Endothelial cell of umbilical vein (primary cell): ENCODE data around the gene CUL7. TPM values are rescaled to one million over a fixed set of nuclear protein-coding genes. Genes with fewer than 3 reads are reported as not detected.

Experiments used
- BruUV-seq: library from RNA; stranded (reverse); fragments of 400-500 nt; replicated peaks from 2 replicates; lab custom pipeline; 2021; lab: Mats Ljungman, UMichigan
- CTCF ChIA-PET: fragments of 300-600, 350-600 bp; sonication (Branson Sonifier 250); formaldehyde crosslinking; loops from one replicate; lab custom pipeline; 2021; ENCODE audit warnings: antibody characterized with exemption, inconsistent platforms; lab: Charles Lee
- POLR2A ChIA-PET: fragments of 300-600, 350-600 bp; sonication (Branson Sonifier 250); formaldehyde crosslinking; loops from one replicate; lab custom pipeline; 2021; ENCODE audit warnings: antibody characterized with exemption, inconsistent platforms; lab: Charles Lee
- DNase-seq: peaks from one replicate; pipeline ENCODE4 v3.0.0-alpha.2; 2011; ENCODE audit warnings: low read depth, low spot score
- FAIRE-seq: peaks from 2 replicates; lab custom pipeline; 2011; peaks lifted over from hg19 to GRCh38; lab: Jason Lieb, UNC
- H2AFZ ChIP-seq: 2 replicates; pipeline ENCODE4 v1.6.0; 2012; ENCODE audit warnings: low read depth, low read length, control low read depth, inconsistent platforms
- H3K27ac ChIP-seq: 2 replicates; pipeline ENCODE4 v1.5.1; 2011; ENCODE audit warnings: low read depth, mild to moderate bottlenecking, control low read depth, low read length, moderate library complexity; ENCODE audit not compliant: insufficient read depth
- H3K27me3 ChIP-seq, 2 experiments: 2 replicates each; pipeline versions ENCODE4 v1.6.0 to v1.6.1; 2011; ENCODE audit warnings: low read length in 2 of 2, mixed read lengths in 1 of 2; ENCODE audit not compliant: control insufficient read depth in 2 of 2, insufficient read depth in 2 of 2
- H3K36me3 ChIP-seq, 2 experiments: 2 replicates in 1 of 2; 3 replicates in 1 of 2; pipeline ENCODE4 v1.5.1; 2011; ENCODE audit warnings: low read length in 2 of 2, mild to moderate bottlenecking in 1 of 2, moderate library complexity in 1 of 2; ENCODE audit not compliant: control insufficient read depth in 2 of 2, insufficient read depth in 2 of 2; ENCODE audit errors: extremely low read depth in 1 of 2
- H3K4me1 ChIP-seq: 3 replicates; pipeline ENCODE4 v1.5.1; 2011; ENCODE audit warnings: mild to moderate bottlenecking, low read length; ENCODE audit not compliant: control insufficient read depth, insufficient read depth; ENCODE audit errors: extremely low read depth
- H3K4me2 ChIP-seq: 2 replicates; pipeline ENCODE4 v1.6.1; 2011; ENCODE audit warnings: low read length, control low read depth, mixed read lengths; ENCODE audit not compliant: insufficient read depth
- H3K4me3 ChIP-seq, 3 experiments: fragments of 200-600 bp in 1 of 3; sonication (generic), shearing (Covaris generic) in 1 of 3; replicated peaks in 1 of 3; 2 replicates each; pipeline ENCODE4 v1.5.1; 2011 to 2016; ENCODE audit warnings: control low read depth in 3 of 3, low read length in 3 of 3, mild to moderate bottlenecking in 2 of 3, inconsistent platforms in 1 of 3, low read depth in 1 of 3, moderate library complexity in 1 of 3; ENCODE audit not compliant: insufficient read depth in 1 of 3
- H3K79me2 ChIP-seq: 2 replicates; pipeline ENCODE4 v1.6.0; 2012; ENCODE audit warnings: low read length, inconsistent platforms; ENCODE audit not compliant: control insufficient read depth, insufficient read depth
- H3K9ac ChIP-seq: replicated peaks from 2 replicates; pipeline ENCODE3; 2011; ENCODE audit warnings: low read length, control low read depth; ENCODE audit not compliant: insufficient read depth; ENCODE audit errors: extremely low read depth
- H3K9me1 ChIP-seq: replicated peaks from 3 replicates; pipeline ENCODE4 v1.6.0; 2011; ENCODE audit warnings: mild to moderate bottlenecking, low read length; ENCODE audit not compliant: control insufficient read depth, insufficient read depth; ENCODE audit errors: extremely low read depth
- H3K9me3 ChIP-seq: replicated peaks from 2 replicates; pipeline ENCODE4 v1.5.1; 2012; ENCODE audit warnings: low read length, inconsistent platforms; ENCODE audit not compliant: control insufficient read depth, insufficient read depth
- H4K20me1 ChIP-seq: replicated peaks from 2 replicates; pipeline ENCODE3; 2011; ENCODE audit warnings: mild to moderate bottlenecking, low read length; ENCODE audit not compliant: control insufficient read depth, insufficient read depth; ENCODE audit errors: extremely low read depth
- EZH2 ChIP-seq: IDR thresholded peaks from 2 replicates; pipeline ENCODE4 v1.6.1; 2012; ENCODE audit warnings: borderline replicate concordance, low read depth, mild to moderate bottlenecking, moderate library complexity, low read length, inconsistent platforms; ENCODE audit not compliant: severe bottlenecking
- FOS ChIP-seq: IDR thresholded peaks from 2 replicates; pipeline ENCODE4 v1.6.1; 2011; ENCODE audit warnings: mild to moderate bottlenecking, low read length, moderate library complexity, borderline replicate concordance; ENCODE audit not compliant: insufficient read depth
- GATA2 ChIP-seq: IDR thresholded peaks from 2 replicates; pipeline ENCODE4 v1.7.0; 2011; ENCODE audit warnings: low read depth, mild to moderate bottlenecking, moderate library complexity, mixed read lengths, low read length; ENCODE audit not compliant: insufficient read length, insufficient read depth
- JUN ChIP-seq: IDR thresholded peaks from 2 replicates; pipeline ENCODE4 v1.6.1; 2011; ENCODE audit warnings: borderline replicate concordance, low read depth; ENCODE audit not compliant: insufficient read length, insufficient read depth
- MYC ChIP-seq: IDR thresholded peaks from one replicate; pipeline ENCODE4 v1.6.1; 2011; ENCODE audit warnings: mild to moderate bottlenecking, low read depth, low read length
- POLR2A ChIP-seq: IDR thresholded peaks from 2 replicates; pipeline ENCODE4 v1.6.1; 2012; ENCODE audit warnings: low read depth, mild to moderate bottlenecking, control low read depth, low read length
- POLR2AphosphoS5 ChIP-seq: IDR thresholded peaks from 2 replicates; pipeline ENCODE4 v1.6.1; 2012; ENCODE audit warnings: low read depth, mild to moderate bottlenecking, control low read depth, low read length, moderate library complexity; ENCODE audit not compliant: insufficient read depth
- dilution Hi-C: fragments of 300-500 bp; cut with MboI; formaldehyde crosslinking; loops from one replicate; pipeline ENCODE4 v1.15.0; 2019; ENCODE audit warnings: low sequenced_read_pairs; ENCODE audit not compliant: extremely low pct_ligation_motif_present
- intact Hi-C: fragments of 100-400 bp; cut with micrococcal nuclease; formaldehyde crosslinking; loops from one replicate; pipeline ENCODE4 v1.10.0; 2022
- polyA plus RNA-seq, 4 experiments: library from polyadenylated mRNA; depleted of rRNA in 3 of 4; stranded (reverse) in 3 of 4; unstranded in 1 of 4; fragments of >200 nt; gene quantifications; 2 replicates each; pipeline versions ENCODE4 v1.2.1 to v1.2.3, GENCODE V29; 2011 to 2012; ENCODE audit warnings: missing spikeins in 1 of 4
- total RNA-seq: library from RNA; stranded (reverse); gene quantifications from 2 replicates; pipeline ENCODE4 v1.2.3, GENCODE V29; 2021
- TF ChIP-seq, protein P1 (sequence below): IDR thresholded peaks from 2 replicates; pipeline ENCODE4 v1.6.1; 2011; ENCODE audit not compliant: insufficient read depth, insufficient read length

Gene CUL7
- total and polyA plus RNA-seq, 2 donors (not counting 3 experiments of a cell fraction or from before 2014, with no cell fraction given): 29.4 to 33.7 TPM

DNA sequence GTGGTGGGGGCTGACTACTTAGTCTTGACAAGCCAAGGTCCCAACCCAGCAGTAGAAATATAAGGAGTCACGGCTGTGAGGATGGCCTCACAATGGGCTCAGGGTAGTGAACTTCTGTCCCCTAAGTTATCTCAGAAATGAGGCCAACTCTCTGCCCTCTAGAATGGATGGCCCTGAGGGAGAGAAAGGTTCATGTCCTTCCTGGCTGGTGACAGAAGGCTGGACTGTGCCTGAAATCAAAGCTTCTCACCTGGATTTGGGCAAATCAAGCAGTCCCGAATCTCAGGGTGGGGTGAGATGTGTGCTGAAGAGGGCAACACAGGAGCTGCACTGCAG is 19.5 kb downstream of the CUL7 start:
- BruUV-seq: no TSS peak
- FAIRE-seq (no peak), DNase-seq (no peak)
- no peaks in the 10 kb centered on the region for H3K9me3 ChIP-seq
- H2AFZ ChIP-seq: no peak overlapping the region
- H3K9me1 ChIP-seq: no peaks in the 10 kb centered on the region
- no peak overlapping the region for H3K27ac ChIP-seq
- no peaks in the 10 kb centered on the region for H3K27me3 ChIP-seq
- CTCF ChIA-PET: interaction anchor here (2.9 kb wide), 1 partner anchor 110 kb away, joined by 8 read pairs; no protein-coding TSS in a partner anchor
- H3K36me3 ChIP-seq: peaks cover 6 to 38% of the 10 kb centered on the region in 2 experiments
- H3K4me1 ChIP-seq: no peaks in the 10 kb centered on the region
- no peaks in the 10 kb centered on the region for H3K79me2 ChIP-seq
- H3K4me3 ChIP-seq: no peak overlapping the region
- TF ChIP-seq POLR2A (no peak), JUN (no peak), FOS (no peak), EZH2 (no peak), MYC (no peak), GATA2 (no peak), POLR2AphosphoS5 (no peak)
- TF ChIP-seq, protein P1, sequence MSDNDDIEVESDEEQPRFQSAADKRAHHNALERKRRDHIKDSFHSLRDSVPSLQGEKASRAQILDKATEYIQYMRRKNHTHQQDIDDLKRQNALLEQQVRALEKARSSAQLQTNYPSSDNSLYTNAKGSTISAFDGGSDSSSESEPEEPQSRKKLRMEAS: no peak
- intact Hi-C loops (no loop called here), dilution Hi-C loops (no loop called here)
- no peak overlapping the region for H3K9ac ChIP-seq
- H3K4me2 ChIP-seq: no peak overlapping the region
- POLR2A ChIA-PET: no interaction called here
- no peaks in the 10 kb centered on the region for H4K20me1 ChIP-seq
